HepG2 (cell line): ENCODE measurements around the gene YPEL3. TPM values are rescaled to one million over a fixed set of nuclear protein-coding genes. Genes with fewer than 3 reads are reported as not detected.
A peak's percentile ranks its signal among the peaks of the same experiment; 100 is the strongest.

Experiments used
- CREM ChIP-seq, 2 experiments: sonication (generic) in 1 of 2; formaldehyde crosslinking in 1 of 2; IDR thresholded peaks; 2 replicates each; pipeline versions ENCODE4 v1.4.0 to v1.6.1; 2016 to 2020; ENCODE audit warnings: antibody characterized with exemption in 1 of 2, mild to moderate bottlenecking in 1 of 2, missing genetic modification reagents in 1 of 2
- GATAD1 ChIP-seq: IDR thresholded peaks from 2 replicates; pipeline ENCODE4 v1.6.1; 2016; ENCODE audit warnings: missing genetic modification reagents, missing compliant biosample characterization
- HNF1A ChIP-seq, 2 experiments: sonication (generic) in 1 of 2; formaldehyde crosslinking in 1 of 2; IDR thresholded peaks; 2 replicates each; pipeline versions ENCODE4 v1.4.0 to v1.6.1; 2016 to 2020; ENCODE audit warnings: borderline replicate concordance in 1 of 2, low read depth in 1 of 2, mild to moderate bottlenecking in 1 of 2, missing genetic modification reagents in 1 of 2
- HOXA7 ChIP-seq: sonication (generic); formaldehyde crosslinking; IDR thresholded peaks from 2 replicates; pipeline ENCODE4 v1.8.1; 2022; ENCODE audit warnings: mild to moderate bottlenecking, missing genetic modification reagents, moderate library complexity
- MIER3 ChIP-seq: IDR thresholded peaks from 2 replicates; pipeline ENCODE4 v1.6.1; 2016; ENCODE audit warnings: missing compliant biosample characterization, borderline replicate concordance
- NBN ChIP-seq: fragments of 450-650 bp; conservative IDR thresholded peaks from 2 replicates; pipeline ENCODE4 v1.6.1; 2017
- SMC3 ChIP-seq: IDR thresholded peaks from 2 replicates; pipeline ENCODE4 v1.6.1; 2011; ENCODE audit warnings: low read length, improper control_type of control experiment
- SOX13 ChIP-seq, 3 experiments: fragments of 450-650 bp in 1 of 3; sonication (generic) in 1 of 3; formaldehyde crosslinking in 1 of 3; IDR thresholded peaks in 2 of 3; conservative IDR thresholded peaks in 1 of 3; 2 replicates each; pipeline versions ENCODE4 v1.5.0 to v1.6.1; 2016 to 2020; ENCODE audit warnings: antibody characterized with exemption in 1 of 3, mild to moderate bottlenecking in 1 of 3, missing compliant biosample characterization in 1 of 3, missing genetic modification reagents in 1 of 3, moderate library complexity in 1 of 3
- U2AF2 ChIP-seq: fragments of 200-400 bp; formaldehyde crosslinking; IDR thresholded peaks from 2 replicates; pipeline ENCODE4 v1.6.1; 2017; ENCODE audit warnings: low read depth, mild to moderate bottlenecking, low read length
- ZBTB44 ChIP-seq: sonication (generic); formaldehyde crosslinking; IDR thresholded peaks from 2 replicates; pipeline ENCODE4 v1.4.0; 2020; ENCODE audit warnings: missing genetic modification reagents
- ZNF335 ChIP-seq: sonication (generic); formaldehyde crosslinking; IDR thresholded peaks from 2 replicates; pipeline ENCODE4 v1.4.0; 2020; ENCODE audit warnings: missing genetic modification reagents
- ZNF713 ChIP-seq: sonication (generic); formaldehyde crosslinking; IDR thresholded peaks from 2 replicates; pipeline ENCODE4 v1.4.0; 2020; ENCODE audit warnings: mild to moderate bottlenecking, missing genetic modification reagents
- ZNF768 ChIP-seq: sonication (generic); formaldehyde crosslinking; IDR thresholded peaks from 2 replicates; pipeline ENCODE4 v1.4.0; 2020; ENCODE audit warnings: missing genetic modification reagents
- polyA plus RNA-seq, 8 experiments: library from polyadenylated mRNA; depleted of rRNA in 3 of 8; stranded (reverse) in 7 of 8; unstranded in 1 of 8; fragments of >200 nt; fragmentation: Illumina TruSeq in 4 of 8; extraction: Trizol in 4 of 8; gene quantifications; 2 replicates each; pipeline versions ENCODE4 v1.2.1 to v1.2.3, GENCODE V29; 2011 to 2016; ENCODE audit warnings: low read depth in 4 of 8, missing spikeins in 1 of 8, mixed read lengths in 1 of 8; ENCODE audit not compliant: insufficient read depth in 1 of 8
- total RNA-seq, 5 experiments: library from RNA; depleted of rRNA; stranded (reverse); fragments of >200 nt; fragmentation: Illumina TruSeq; extraction: Trizol; gene quantifications; 2 replicates each; pipeline ENCODE4 v1.2.3, GENCODE V29; 2016; ENCODE audit warnings: low read depth in 1 of 5
- TF ChIP-seq, protein P1 (sequence below): IDR thresholded peaks from 2 replicates; pipeline ENCODE4 v1.6.1; 2016
- TF ChIP-seq, protein P2 (sequence below): sonication (generic); formaldehyde crosslinking; IDR thresholded peaks from 2 replicates; pipeline ENCODE4 v1.5.0; 2020; ENCODE audit warnings: mild to moderate bottlenecking, missing genetic modification reagents, moderate library complexity
- TF ChIP-seq, protein P3 (sequence below): sonication (generic); formaldehyde crosslinking; IDR thresholded peaks from 2 replicates; pipeline ENCODE4 v1.8.0; 2022; ENCODE audit warnings: mild to moderate bottlenecking, missing genetic modification reagents

YPEL3 gene
- total and polyA plus RNA-seq, 2 of the 13 experiments (the other 11 are each of a cell fraction or from before 2014, with no cell fraction given), result 5.4 to 47.0 TPM

- TF ChIP-seq ZNF713 (peak; percentile 81; the same call in 1 of the 2 replicates), SOX13 (IDR thresholded peaks at IDR 0.05) (no peak), SOX13 (CRISPR knock-in tag; conservative IDR thresholded peaks at IDR 0.05 in 1 of 2, IDR thresholded peaks at IDR 0.05 in 1 of 2) (no peak), ZNF768 (CRISPR knock-in tag) (peak; percentile 47; the same call in 1 of the 2 replicates), NBN (no peak), HNF1A (IDR thresholded peaks at IDR 0.05; ENCODE audit: low read depth) (no peak; the same call in 1 of the 2 replicates), HNF1A (CRISPR knock-in tag; IDR thresholded peaks at IDR 0.05; ENCODE audit: borderline replicate concordance) (peak; percentile 58; the same call in 1 of the 2 replicates), ZNF335 (CRISPR knock-in tag) (peak; percentile 66; the same call in 1 of the 2 replicates), U2AF2 (no peak), CREM (IDR thresholded peaks at IDR 0.05) (no peak; the same call in 1 of the 2 replicates), CREM (CRISPR knock-in tag; IDR thresholded peaks at IDR 0.05) (no peak), HOXA7 (no peak), GATAD1 (peak; percentile 43; the same call in 1 of the 2 replicates), MIER3 (CRISPR knock-in tag) (peak; percentile 85; the same call in 1 of the 2 replicates), ZBTB44 (CRISPR knock-in tag) (0 out of 2 replicates have a peak, but pooled peaks have one; percentile 42), SMC3 (no peak)
- TF ChIP-seq, protein P1, sequence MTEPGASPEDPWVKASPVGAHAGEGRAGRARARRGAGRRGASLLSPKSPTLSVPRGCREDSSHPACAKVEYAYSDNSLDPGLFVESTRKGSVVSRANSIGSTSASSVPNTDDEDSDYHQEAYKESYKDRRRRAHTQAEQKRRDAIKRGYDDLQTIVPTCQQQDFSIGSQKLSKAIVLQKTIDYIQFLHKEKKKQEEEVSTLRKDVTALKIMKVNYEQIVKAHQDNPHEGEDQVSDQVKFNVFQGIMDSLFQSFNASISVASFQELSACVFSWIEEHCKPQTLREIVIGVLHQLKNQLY (CRISPR knock-in tag), result peak; percentile 7; the same call in 1 of the 2 replicates
- TF ChIP-seq, protein P2, sequence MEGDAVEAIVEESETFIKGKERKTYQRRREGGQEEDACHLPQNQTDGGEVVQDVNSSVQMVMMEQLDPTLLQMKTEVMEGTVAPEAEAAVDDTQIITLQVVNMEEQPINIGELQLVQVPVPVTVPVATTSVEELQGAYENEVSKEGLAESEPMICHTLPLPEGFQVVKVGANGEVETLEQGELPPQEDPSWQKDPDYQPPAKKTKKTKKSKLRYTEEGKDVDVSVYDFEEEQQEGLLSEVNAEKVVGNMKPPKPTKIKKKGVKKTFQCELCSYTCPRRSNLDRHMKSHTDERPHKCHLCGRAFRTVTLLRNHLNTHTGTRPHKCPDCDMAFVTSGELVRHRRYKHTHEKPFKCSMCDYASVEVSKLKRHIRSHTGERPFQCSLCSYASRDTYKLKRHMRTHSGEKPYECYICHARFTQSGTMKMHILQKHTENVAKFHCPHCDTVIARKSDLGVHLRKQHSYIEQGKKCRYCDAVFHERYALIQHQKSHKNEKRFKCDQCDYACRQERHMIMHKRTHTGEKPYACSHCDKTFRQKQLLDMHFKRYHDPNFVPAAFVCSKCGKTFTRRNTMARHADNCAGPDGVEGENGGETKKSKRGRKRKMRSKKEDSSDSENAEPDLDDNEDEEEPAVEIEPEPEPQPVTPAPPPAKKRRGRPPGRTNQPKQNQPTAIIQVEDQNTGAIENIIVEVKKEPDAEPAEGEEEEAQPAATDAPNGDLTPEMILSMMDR, result peak; percentile 89
- TF ChIP-seq, protein P3, sequence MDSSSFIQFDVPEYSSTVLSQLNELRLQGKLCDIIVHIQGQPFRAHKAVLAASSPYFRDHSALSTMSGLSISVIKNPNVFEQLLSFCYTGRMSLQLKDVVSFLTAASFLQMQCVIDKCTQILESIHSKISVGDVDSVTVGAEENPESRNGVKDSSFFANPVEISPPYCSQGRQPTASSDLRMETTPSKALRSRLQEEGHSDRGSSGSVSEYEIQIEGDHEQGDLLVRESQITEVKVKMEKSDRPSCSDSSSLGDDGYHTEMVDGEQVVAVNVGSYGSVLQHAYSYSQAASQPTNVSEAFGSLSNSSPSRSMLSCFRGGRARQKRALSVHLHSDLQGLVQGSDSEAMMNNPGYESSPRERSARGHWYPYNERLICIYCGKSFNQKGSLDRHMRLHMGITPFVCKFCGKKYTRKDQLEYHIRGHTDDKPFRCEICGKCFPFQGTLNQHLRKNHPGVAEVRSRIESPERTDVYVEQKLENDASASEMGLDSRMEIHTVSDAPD, result peak; percentile 81; the same call in 1 of the 2 replicates
Observed at GRCh38 chr16:30063893-30064728, 31.9 kb downstream of the YPEL3 start (continued).
